ENCODE data around the gene TASOR2. TPM values are rescaled to one million over a fixed set of nuclear protein-coding genes. Genes with fewer than 3 reads are reported as not detected.

Gene TASOR2
- total RNA-seq, 4 donors from 2014 or later: 55.0 to 106 (median 75.9) TPM

- TF ChIP-seq POLR2AphosphoS5 (IDR thresholded peaks at IDR 0.05) (no peak), EP300 (IDR thresholded peaks at IDR 0.05; ENCODE audit: low read depth) (no peak), CTCF (IDR thresholded peaks at IDR 0.05) (no peak), POLR2A (IDR thresholded peaks at IDR 0.05) (no peak)
- Histone ChIP-seq H3K9me3 (no peaks in the 10 kb centered on the region), H3K4me1 (no peaks in the 10 kb centered on the region), H3K36me3 (peaks cover 0 to 29% (median 10%) of the 10 kb centered on the region in 4 donors), H3K27ac (no peak overlapping the region), H3K4me3 (no peak overlapping the region), H3K27me3 (no peaks in the 10 kb centered on the region)
- DNase-seq: no peak
- WGBS, 2 donors (ENCODE audit: low coverage in 1 of 2): 83 to 86% methylated on average over 2 to 4 of the region's 4 CpGs
- in situ Hi-C loops (cut with MboI; ENCODE audit: low pct_ligation_motif_present in 1 of 4, low pct_unique_long_range_greater_than_20kb in 1 of 4, low sequenced_read_pairs in 3 of 4): no loop called here
- intact Hi-C loops (cut with DNase I; ENCODE audit: low total_unique reads): no loop called here
Measured at GRCh38 chr10:5732141-5732540, 47.5 kb downstream of the TASOR2 start.

Other genes with a start within 250 kb of the TASOR2 start
- gene CALML5, start 185.3 kb upstream of the TASOR2 start, total RNA-seq: not detected
- gene CALML3, start 159.9 kb upstream of the TASOR2 start, total RNA-seq: not detected
- 10 to 100 TPM; 14.5 to 73.3 (median 61.0) TPM for gene ASB13, start 18.2 kb upstream of the TASOR2 start, total RNA-seq
- gene GDI2, start 128.6 kb downstream of the TASOR2 start, total RNA-seq: 100 to 1,000 TPM; 122 to 270 (median 203) TPM
- gene ANKRD16, start 205.1 kb downstream of the TASOR2 start, total RNA-seq: 10 to 100 TPM in 3 of 4 donors, 1 to 10 TPM in 1; 8.5 to 21.7 (median 17.8) TPM
- 100 to 1,000 TPM; 101 to 143 (median 120) TPM for gene FBH1, start 205.4 kb downstream of the TASOR2 start, total RNA-seq

Data from transverse colon (tissue), 4 donors.